Measurements from ENCODE around the gene HPSE2. TPM values are rescaled to one million over a fixed set of nuclear protein-coding genes. Genes with fewer than 3 reads are reported as not detected.

Gene HPSE2
- polyA plus RNA-seq, 1 of the 3 experiments (the other 2 are of a cell fraction) = not detected

DNA sequence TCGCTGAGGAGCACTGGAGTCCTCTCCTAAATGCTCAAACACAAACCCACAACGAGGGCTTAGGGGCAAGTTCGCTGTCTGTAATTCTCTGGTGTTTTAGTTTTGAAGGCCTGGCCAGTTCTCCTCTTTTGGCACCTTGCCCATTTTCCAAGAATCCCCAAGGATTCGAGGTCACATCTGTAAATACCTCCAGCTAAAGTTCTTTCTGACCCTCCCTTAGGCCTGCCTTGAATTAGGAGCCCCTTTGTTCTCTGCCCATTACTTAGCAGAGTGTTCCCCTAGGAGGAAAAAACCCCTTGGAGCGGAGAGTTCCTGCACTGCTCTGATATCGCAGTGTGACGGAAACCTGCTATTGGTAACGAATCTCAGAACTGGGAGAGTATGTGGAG lies 819.9 kb downstream of the HPSE2 start:
- ChIA-PET CTCF (interaction anchor here (0.6 to 2.9 kb wide), 2 partner anchors 10 to 106 kb away, joined by 3 to 9 read pairs; no protein-coding TSS in a partner anchor), POLR2A (no interaction called here)
- Histone ChIP-seq H3K4me1 (ENCODE audit: control insufficient read depth in 1 of 2, insufficient read depth in 2 of 2, low read depth in 1 of 2, low read length in 1 of 2) (peaks cover 6 to 18% of the 10 kb centered on the region in 2 experiments; a peak in 2 of 4 replicates), H4K20me1 (ENCODE audit: insufficient read depth) (no peaks in the 10 kb centered on the region), H3F3A (replicated peaks; ENCODE audit: insufficient read depth) (no peaks in the 10 kb centered on the region), H3K9me2 (no peaks in the 10 kb centered on the region), H3K27ac (ENCODE audit: low read depth in 2 of 2, low read length in 1 of 2) (no peak overlapping the region), H3K9me3 (no peaks in the 10 kb centered on the region), H3K9ac (no peak overlapping the region), H2AFZ (ENCODE audit: low read depth) (no peak overlapping the region), H3K27me3 (ENCODE audit: insufficient read depth) (no peaks in the 10 kb centered on the region), H3K4me3 (ENCODE audit: low read depth in 2 of 2, low read length in 1 of 2) (no peak overlapping the region), H3K4me2 (no peak overlapping the region), H3K36me3 (replicated peaks in 1 of 2; ENCODE audit: control insufficient read depth in 1 of 2, insufficient read depth in 2 of 2, low read length in 1 of 2) (peaks cover 0 to 14% of the 10 kb centered on the region in 2 experiments), H3K79me2 (ENCODE audit: insufficient read depth) (peaks cover 16% of the 10 kb centered on the region; the same call in 1 of the 2 replicates)
- TF ChIP-seq NFIC (IDR thresholded peaks at IDR 0.05; ENCODE audit: borderline replicate concordance) (peak; percentile 21; the same call in 1 of the 2 replicates), TAF1 (IDR thresholded peaks at IDR 0.05; ENCODE audit: borderline replicate concordance, low read depth, low read length) (no peak)
- peak; percentile 44 for DNase-seq
- 76% methylated on average over 7 of the region's 8 CpGs for WGBS (ENCODE audit: low lambda C conversion rate)

DNA sequence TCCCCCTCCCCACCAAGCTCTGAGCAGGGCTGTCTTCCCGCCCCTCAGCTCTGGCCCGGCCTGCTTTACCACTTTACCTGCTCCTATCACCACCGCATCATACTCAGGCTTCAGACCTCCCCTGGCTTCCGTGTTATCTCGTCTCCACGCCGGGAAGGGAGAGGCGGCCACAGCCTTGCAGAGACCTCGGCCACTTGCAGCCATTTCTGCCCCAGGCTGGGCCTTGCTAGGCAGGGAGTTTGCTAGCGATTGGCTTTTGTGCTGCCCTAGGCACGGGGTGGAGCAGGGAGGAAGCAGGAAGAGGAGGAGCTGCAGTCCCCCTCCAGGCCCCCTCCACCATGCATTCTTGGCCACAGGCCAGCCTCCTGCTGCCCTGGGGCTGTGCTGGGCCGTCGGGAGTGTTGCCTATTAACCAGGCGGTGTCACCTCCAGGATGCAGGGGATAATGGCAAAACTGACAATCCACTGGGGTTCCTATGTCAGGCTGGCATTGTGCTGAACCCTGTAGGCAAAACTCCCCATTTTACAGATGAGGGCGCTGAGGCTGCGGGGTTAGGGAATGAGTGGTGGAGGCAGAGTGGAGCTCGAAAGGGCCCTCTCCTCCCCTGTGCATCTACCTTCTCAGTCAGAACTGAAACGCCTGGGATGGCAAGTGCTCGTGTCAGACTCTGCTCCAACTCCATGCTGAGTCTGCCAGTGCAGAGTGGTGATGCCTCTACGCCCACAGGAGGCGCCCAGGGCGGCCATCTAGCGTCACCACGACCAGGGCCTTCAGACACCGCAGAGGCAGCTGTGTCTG lies 820.5 kb downstream of the HPSE2 start, which contains the start of gene PYROXD2:
Gene PYROXD2 (minus strand): TSS at position 251 of the 799 bp plus-strand sequence. CDS start 47 bp downstream, at position 204.
- Histone ChIP-seq H3K4me3 (ENCODE audit: low read depth in 2 of 2, low read length in 1 of 2) (peak within 1 kb of the TSS; percentile 59 to 60), H2AFZ (ENCODE audit: low read depth) (peak within 1 kb of the TSS; percentile 81), H3K36me3 (replicated peaks in 1 of 2; ENCODE audit: control insufficient read depth in 1 of 2, insufficient read depth in 2 of 2, low read length in 1 of 2) (peaks cover 0 to 14% of the 10 kb centered on the region in 2 experiments), H3F3A (replicated peaks; ENCODE audit: insufficient read depth) (no peaks in the 10 kb centered on the region), H3K9me3 (no peaks in the 10 kb centered on the region), H3K4me1 (ENCODE audit: control insufficient read depth in 1 of 2, insufficient read depth in 2 of 2, low read depth in 1 of 2, low read length in 1 of 2) (peaks cover 6 to 17% of the 10 kb centered on the region in 2 experiments; a peak in 2 of 4 replicates), H3K9ac (peak within 1 kb of the TSS; percentile 78), H3K27ac (ENCODE audit: low read depth in 2 of 2, low read length in 1 of 2) (peak within 1 kb of the TSS; percentile 22 to 58; a peak in 3 of 4 replicates), H3K9me2 (no peaks in the 10 kb centered on the region), H3K4me2 (peak within 1 kb of the TSS; percentile 84), H3K27me3 (ENCODE audit: insufficient read depth) (no peaks in the 10 kb centered on the region), H4K20me1 (ENCODE audit: insufficient read depth) (no peaks in the 10 kb centered on the region), H3K79me2 (ENCODE audit: insufficient read depth) (peaks cover 16% of the 10 kb centered on the region; the same call in 1 of the 2 replicates)
- ChIA-PET CTCF (interaction anchor here (0.6 to 2.9 kb wide), 3 partner anchors 11 to 832 kb away, joined by 3 to 9 read pairs (median 3); no protein-coding TSS in a partner anchor), POLR2A (interaction anchor here (0.6 to 0.9 kb wide), 2 partner anchors 10 to 119 kb away, joined by 3 to 4 read pairs; no protein-coding TSS in a partner anchor)
- DNase-seq = peak; percentile 88
- WGBS (ENCODE audit: low lambda C conversion rate) = 34% methylated on average over 17 of the region's 25 CpGs
- TF ChIP-seq POLR2AphosphoS5 (IDR thresholded peaks at IDR 0.05; ENCODE audit: low read depth, low read length) (peak; percentile 97), SIN3A (IDR thresholded peaks at IDR 0.05; ENCODE audit: borderline replicate concordance, low read depth, low read length) (peak; percentile 78; the same call in 1 of the 2 replicates), GABPA (IDR thresholded peaks at IDR 0.05; ENCODE audit: low read depth) (peak; percentile 66), TCF12 (IDR thresholded peaks at IDR 0.05) (peak; percentile 35; the same call in 1 of the 2 replicates), RFX5 (IDR thresholded peaks at IDR 0.05; ENCODE audit: low read length) (no peak), YY1 (IDR thresholded peaks at IDR 0.05; ENCODE audit: low read depth) (peak; percentile 81), GATA2 (CRISPR knock-in tag; IDR thresholded peaks at IDR 0.05) (0 out of 2 replicates have a peak, but pooled peaks have one; percentile 16), EP300 (IDR thresholded peaks at IDR 0.05; ENCODE audit: borderline replicate concordance in 1 of 2, low read depth in 1 of 2, low read length in 1 of 2) (no peak), FOXM1 (IDR thresholded peaks at IDR 0.05; ENCODE audit: low read depth) (no peak), TEAD4 (IDR thresholded peaks at IDR 0.05; ENCODE audit: borderline replicate concordance, insufficient read depth) (0 out of 2 replicates have a peak, but pooled peaks have one; percentile 36), EZH2phosphoT487 (IDR thresholded peaks at IDR 0.05; ENCODE audit: borderline replicate concordance, low read depth) (no peak), RCOR1 (IDR thresholded peaks at IDR 0.05; ENCODE audit: low read length) (no peak), FOSL2 (IDR thresholded peaks at IDR 0.05; ENCODE audit: borderline replicate concordance, low read depth) (no peak), TAF1 (IDR thresholded peaks at IDR 0.05; ENCODE audit: borderline replicate concordance, low read depth, low read length) (peak; percentile 89), NFIC (IDR thresholded peaks at IDR 0.05; ENCODE audit: borderline replicate concordance) (peak; percentile 97), ELF1 (IDR thresholded peaks at IDR 0.05) (peak; percentile 78), CHD2 (IDR thresholded peaks at IDR 0.05; ENCODE audit: low read length, partially characterized antibody) (peak; percentile 9)
- TF ChIP-seq, protein P1, sequence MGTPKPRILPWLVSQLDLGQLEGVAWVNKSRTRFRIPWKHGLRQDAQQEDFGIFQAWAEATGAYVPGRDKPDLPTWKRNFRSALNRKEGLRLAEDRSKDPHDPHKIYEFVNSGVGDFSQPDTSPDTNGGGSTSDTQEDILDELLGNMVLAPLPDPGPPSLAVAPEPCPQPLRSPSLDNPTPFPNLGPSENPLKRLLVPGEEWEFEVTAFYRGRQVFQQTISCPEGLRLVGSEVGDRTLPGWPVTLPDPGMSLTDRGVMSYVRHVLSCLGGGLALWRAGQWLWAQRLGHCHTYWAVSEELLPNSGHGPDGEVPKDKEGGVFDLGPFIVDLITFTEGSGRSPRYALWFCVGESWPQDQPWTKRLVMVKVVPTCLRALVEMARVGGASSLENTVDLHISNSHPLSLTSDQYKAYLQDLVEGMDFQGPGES (IDR thresholded peaks at IDR 0.05; ENCODE audit: low read depth, low read length) = no peak
- TF ChIP-seq, protein P2, sequence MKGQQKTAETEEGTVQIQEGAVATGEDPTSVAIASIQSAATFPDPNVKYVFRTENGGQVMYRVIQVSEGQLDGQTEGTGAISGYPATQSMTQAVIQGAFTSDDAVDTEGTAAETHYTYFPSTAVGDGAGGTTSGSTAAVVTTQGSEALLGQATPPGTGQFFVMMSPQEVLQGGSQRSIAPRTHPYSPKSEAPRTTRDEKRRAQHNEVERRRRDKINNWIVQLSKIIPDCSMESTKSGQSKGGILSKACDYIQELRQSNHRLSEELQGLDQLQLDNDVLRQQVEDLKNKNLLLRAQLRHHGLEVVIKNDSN (IDR thresholded peaks at IDR 0.05; ENCODE audit: borderline replicate concordance, low read depth) = no peak
- TF ChIP-seq, protein P3, sequence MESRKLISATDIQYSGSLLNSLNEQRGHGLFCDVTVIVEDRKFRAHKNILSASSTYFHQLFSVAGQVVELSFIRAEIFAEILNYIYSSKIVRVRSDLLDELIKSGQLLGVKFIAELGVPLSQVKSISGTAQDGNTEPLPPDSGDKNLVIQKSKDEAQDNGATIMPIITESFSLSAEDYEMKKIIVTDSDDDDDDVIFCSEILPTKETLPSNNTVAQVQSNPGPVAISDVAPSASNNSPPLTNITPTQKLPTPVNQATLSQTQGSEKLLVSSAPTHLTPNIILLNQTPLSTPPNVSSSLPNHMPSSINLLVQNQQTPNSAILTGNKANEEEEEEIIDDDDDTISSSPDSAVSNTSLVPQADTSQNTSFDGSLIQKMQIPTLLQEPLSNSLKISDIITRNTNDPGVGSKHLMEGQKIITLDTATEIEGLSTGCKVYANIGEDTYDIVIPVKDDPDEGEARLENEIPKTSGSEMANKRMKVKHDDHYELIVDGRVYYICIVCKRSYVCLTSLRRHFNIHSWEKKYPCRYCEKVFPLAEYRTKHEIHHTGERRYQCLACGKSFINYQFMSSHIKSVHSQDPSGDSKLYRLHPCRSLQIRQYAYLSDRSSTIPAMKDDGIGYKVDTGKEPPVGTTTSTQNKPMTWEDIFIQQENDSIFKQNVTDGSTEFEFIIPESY (IDR thresholded peaks at IDR 0.05; ENCODE audit: borderline replicate concordance, low read depth) = no peak
- TF ChIP-seq, protein P4, sequence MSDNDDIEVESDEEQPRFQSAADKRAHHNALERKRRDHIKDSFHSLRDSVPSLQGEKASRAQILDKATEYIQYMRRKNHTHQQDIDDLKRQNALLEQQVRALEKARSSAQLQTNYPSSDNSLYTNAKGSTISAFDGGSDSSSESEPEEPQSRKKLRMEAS (IDR thresholded peaks at IDR 0.05; ENCODE audit: low read depth) = peak; percentile 87

All from SK-N-SH (cell line).